ENCODE results near the gene CTIF. TPM values are rescaled to one million over a fixed set of nuclear protein-coding genes. Genes with fewer than 3 reads are reported as not detected.

The CTIF gene
- total RNA-seq, 1 donor from 2014 or later = 35.1 TPM

- H3K4me1 ChIP-seq = peaks cover 57% of the 10 kb centered on the region
- H3K36me3 ChIP-seq = no peaks in the 10 kb centered on the region
- DNase-seq (ENCODE audit: extremely low spot score in 2 of 2) = no peak
- intact Hi-C loops (cut with DNase I) = loop anchor here (10.0 kb wide), 1 partner anchor 58 kb away; no protein-coding TSS in a partner anchor
- TF ChIP-seq CTCF (IDR thresholded peaks at IDR 0.05) (no peak), POLR2A (IDR thresholded peaks at IDR 0.05) (no peak), POLR2AphosphoS5 (IDR thresholded peaks at IDR 0.05; ENCODE audit: insufficient read depth in 1 of 2, low read depth in 1 of 2) (peak; percentile 18 to 50)
- H3K27me3 ChIP-seq = no peaks in the 10 kb centered on the region
- H3K9me3 ChIP-seq = no peaks in the 10 kb centered on the region
- no peak overlapping the region for H3K4me3 ChIP-seq
- H3K27ac ChIP-seq = peak overlapping the region; percentile 36
Observed at GRCh38 chr18:48842259-48843061, 303.6 kb downstream of the CTIF start.

- Histone ChIP-seq H3K27ac (peak overlapping the region; percentile 13), H3K36me3 (no peaks in the 10 kb centered on the region), H3K9me3 (no peaks in the 10 kb centered on the region), H3K4me1 (peaks cover 61% of the 10 kb centered on the region), H3K27me3 (no peaks in the 10 kb centered on the region), H3K4me3 (no peak overlapping the region)
- no peak for TF ChIP-seq POLR2AphosphoS5 (IDR thresholded peaks at IDR 0.05; ENCODE audit: insufficient read depth in 1 of 2, low read depth in 1 of 2)
- TF ChIP-seq CTCF (IDR thresholded peaks at IDR 0.05) = no peak
- TF ChIP-seq POLR2A (IDR thresholded peaks at IDR 0.05) = no peak
- intact Hi-C loops (cut with DNase I) = loop anchor here (10.0 kb wide), 1 partner anchor 58 kb away; no protein-coding TSS in a partner anchor
- no peak for DNase-seq (ENCODE audit: extremely low spot score in 2 of 2)
Observed at GRCh38 chr18:48843162-48843561, 304.3 kb downstream of the CTIF start.

- Histone ChIP-seq H3K27me3 (no peaks in the 10 kb centered on the region), H3K4me3 (no peak overlapping the region), H3K36me3 (no peaks in the 10 kb centered on the region), H3K4me1 (peaks cover 61% of the 10 kb centered on the region), H3K27ac (peak overlapping the region; percentile 13), H3K9me3 (no peaks in the 10 kb centered on the region)
- DNase-seq (ENCODE audit: extremely low spot score in 2 of 2) = no peak
- intact Hi-C loops (cut with DNase I) = loop anchor here (10.0 kb wide), 1 partner anchor 59 kb away; no protein-coding TSS in a partner anchor
- TF ChIP-seq POLR2AphosphoS5 (IDR thresholded peaks at IDR 0.05; ENCODE audit: insufficient read depth in 1 of 2, low read depth in 1 of 2) = no peak
- TF ChIP-seq CTCF (IDR thresholded peaks at IDR 0.05) = no peak
- no peak for TF ChIP-seq POLR2A (IDR thresholded peaks at IDR 0.05)
Observed at GRCh38 chr18:48843596-48843995, 304.8 kb downstream of the CTIF start.

- H3K36me3 ChIP-seq = no peaks in the 10 kb centered on the region
- H3K9me3 ChIP-seq = no peaks in the 10 kb centered on the region
- no peak for DNase-seq (ENCODE audit: extremely low spot score in 2 of 2)
- TF ChIP-seq POLR2AphosphoS5 (IDR thresholded peaks at IDR 0.05; ENCODE audit: insufficient read depth in 1 of 2, low read depth in 1 of 2) (no peak), CTCF (IDR thresholded peaks at IDR 0.05) (no peak), POLR2A (IDR thresholded peaks at IDR 0.05) (no peak)
- no peak overlapping the region for H3K27ac ChIP-seq
- H3K4me1 ChIP-seq = peaks cover 59% of the 10 kb centered on the region
- intact Hi-C loops (cut with DNase I) = loop anchor here (10.0 kb wide), 1 partner anchor 59 kb away; no protein-coding TSS in a partner anchor
- H3K4me3 ChIP-seq = no peak overlapping the region
- H3K27me3 ChIP-seq = no peaks in the 10 kb centered on the region
Observed at GRCh38 chr18:48844271-48844670, 305.4 kb downstream of the CTIF start.

- H3K27ac ChIP-seq = no peak overlapping the region
- no peak for DNase-seq (ENCODE audit: extremely low spot score in 2 of 2)
- no peaks in the 10 kb centered on the region for H3K9me3 ChIP-seq
- no peaks in the 10 kb centered on the region for H3K27me3 ChIP-seq
- no peaks in the 10 kb centered on the region for H3K36me3 ChIP-seq
- no peak overlapping the region for H3K4me3 ChIP-seq
- intact Hi-C loops (cut with DNase I) = loop anchor here (10.0 kb wide), 1 partner anchor 60 kb away; no protein-coding TSS in a partner anchor
- H3K4me1 ChIP-seq = peaks cover 58% of the 10 kb centered on the region
- no peak for TF ChIP-seq POLR2AphosphoS5 (IDR thresholded peaks at IDR 0.05; ENCODE audit: insufficient read depth in 1 of 2, low read depth in 1 of 2)
- TF ChIP-seq POLR2A (IDR thresholded peaks at IDR 0.05) = no peak
- TF ChIP-seq CTCF (IDR thresholded peaks at IDR 0.05) = no peak
Observed at GRCh38 chr18:48845174-48845573, 306.3 kb downstream of the CTIF start.
